ENCODE data around the gene MTF2. TPM values are rescaled to one million over a fixed set of nuclear protein-coding genes. Genes with fewer than 3 reads are reported as not detected.
A peak's percentile ranks its signal among the peaks of the same experiment; 100 is the strongest.

MTF2 gene
- total and polyA plus RNA-seq, 10 donors: 16.4 to 50.5 (median 39.5) TPM

DNA sequence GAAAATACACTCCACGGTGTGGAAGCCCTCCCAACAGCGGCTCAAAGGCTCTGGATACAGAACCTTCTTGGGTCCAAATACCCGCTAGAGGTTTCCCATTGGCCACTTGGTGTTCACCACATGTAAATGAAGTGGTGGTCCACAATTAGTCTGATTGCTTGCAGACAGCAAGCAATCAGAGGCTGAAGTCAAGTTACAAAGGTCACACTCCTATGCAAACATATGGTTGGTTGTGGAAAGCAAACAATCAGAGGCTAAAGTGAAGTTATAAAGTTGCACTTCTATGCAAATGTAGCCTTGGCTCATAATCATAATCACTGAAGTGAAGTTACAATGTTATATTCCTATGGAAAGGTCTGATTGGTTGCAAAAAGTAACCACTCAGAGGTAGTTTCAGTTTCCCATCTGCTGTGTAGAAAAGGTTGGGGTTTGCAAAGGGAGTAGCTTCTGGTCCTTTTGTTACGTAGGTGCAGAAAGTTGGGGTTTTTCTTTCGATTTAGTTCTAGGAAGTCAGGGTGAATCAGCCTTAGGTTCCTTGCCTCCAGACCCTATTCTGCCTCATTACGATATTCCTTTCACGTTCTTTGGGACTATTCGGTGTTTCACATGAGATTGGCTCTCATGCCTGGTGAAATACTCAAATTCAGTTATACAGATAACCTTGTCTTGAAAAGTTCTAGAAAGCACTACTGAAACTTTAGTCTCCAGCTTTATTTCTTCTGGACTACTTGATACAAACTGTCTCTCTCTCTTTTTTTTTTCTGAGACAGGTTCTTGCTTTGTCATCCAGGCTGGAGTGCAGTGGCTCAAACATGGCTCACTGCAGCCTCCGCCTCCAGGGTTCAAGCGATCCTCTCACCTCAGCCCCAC, 36.7 kb upstream of the MTF2 start:
- Histone ChIP-seq H3K4me1 (peaks cover 0 to 9% (median 3%) of the 10 kb centered on the region in 6 donors), H3K36me3 (no peaks in the 10 kb centered on the region), H3K27ac (peak overlapping the region; percentile 36 to 84 (median 74)), H3K4me3 (peak overlapping the region in 5 of 8 donors; percentile 12 to 53 (median 14)), H3K9me3 (no peaks in the 10 kb centered on the region), H3K27me3 (replicated peaks in 1 of 7) (no peaks in the 10 kb centered on the region)
- 56 to 63% (median 60%) methylated on average over 10 of the region's 10 CpGs for whole genome bisulfite sequencing, 5 donors
- TF ChIP-seq POLR2A (IDR thresholded peaks at IDR 0.05) (no peak), POLR2AphosphoS5 (IDR thresholded peaks at IDR 0.05) (no peak)
- TF ChIP-seq, protein P1, sequence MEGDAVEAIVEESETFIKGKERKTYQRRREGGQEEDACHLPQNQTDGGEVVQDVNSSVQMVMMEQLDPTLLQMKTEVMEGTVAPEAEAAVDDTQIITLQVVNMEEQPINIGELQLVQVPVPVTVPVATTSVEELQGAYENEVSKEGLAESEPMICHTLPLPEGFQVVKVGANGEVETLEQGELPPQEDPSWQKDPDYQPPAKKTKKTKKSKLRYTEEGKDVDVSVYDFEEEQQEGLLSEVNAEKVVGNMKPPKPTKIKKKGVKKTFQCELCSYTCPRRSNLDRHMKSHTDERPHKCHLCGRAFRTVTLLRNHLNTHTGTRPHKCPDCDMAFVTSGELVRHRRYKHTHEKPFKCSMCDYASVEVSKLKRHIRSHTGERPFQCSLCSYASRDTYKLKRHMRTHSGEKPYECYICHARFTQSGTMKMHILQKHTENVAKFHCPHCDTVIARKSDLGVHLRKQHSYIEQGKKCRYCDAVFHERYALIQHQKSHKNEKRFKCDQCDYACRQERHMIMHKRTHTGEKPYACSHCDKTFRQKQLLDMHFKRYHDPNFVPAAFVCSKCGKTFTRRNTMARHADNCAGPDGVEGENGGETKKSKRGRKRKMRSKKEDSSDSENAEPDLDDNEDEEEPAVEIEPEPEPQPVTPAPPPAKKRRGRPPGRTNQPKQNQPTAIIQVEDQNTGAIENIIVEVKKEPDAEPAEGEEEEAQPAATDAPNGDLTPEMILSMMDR (IDR thresholded peaks at IDR 0.05 in 8 of 11, conservative IDR thresholded peaks at IDR 0.05 in 3 of 11): no peak
- intact Hi-C loops (cut with DNase I; ENCODE audit: low total_unique reads): no loop called here
- DNase-seq: no peak

DNA sequence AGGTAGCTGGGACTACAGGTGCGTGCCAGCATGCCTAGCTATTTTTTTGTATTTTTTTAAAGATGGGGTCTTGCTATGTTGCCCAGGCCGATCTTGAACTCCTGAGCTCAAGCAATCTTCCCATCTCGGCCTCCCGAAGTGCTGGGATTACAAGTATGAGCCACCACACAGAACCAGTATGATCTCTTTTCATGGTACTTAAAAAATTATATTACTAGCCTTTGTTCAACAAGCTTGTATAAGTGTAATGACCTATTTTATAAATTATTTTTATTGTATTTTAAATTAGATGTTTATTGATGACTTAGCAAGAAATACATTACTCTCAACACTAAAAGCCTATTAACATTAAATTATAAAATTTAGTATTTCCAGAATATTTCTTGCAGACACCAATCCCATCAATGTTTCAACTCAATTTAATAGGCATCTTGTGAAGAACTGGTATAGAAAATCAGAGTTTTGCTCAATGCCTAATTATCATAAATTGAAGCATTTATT, 36.0 kb upstream of the MTF2 start:
- Histone ChIP-seq H3K27ac (peak overlapping the region; percentile 36 to 84 (median 74)), H3K36me3 (no peaks in the 10 kb centered on the region), H3K4me1 (peaks cover 0 to 9% (median 3%) of the 10 kb centered on the region in 6 donors), H3K27me3 (replicated peaks in 1 of 7) (no peaks in the 10 kb centered on the region), H3K9me3 (no peaks in the 10 kb centered on the region), H3K4me3 (peak overlapping the region in 2 of 8 donors; percentile 22 to 53)
- DNase-seq: no peak
- TF ChIP-seq POLR2A (IDR thresholded peaks at IDR 0.05) (no peak), POLR2AphosphoS5 (IDR thresholded peaks at IDR 0.05) (no peak)
- TF ChIP-seq, protein P1 (IDR thresholded peaks at IDR 0.05 in 8 of 11, conservative IDR thresholded peaks at IDR 0.05 in 3 of 11): no peak
- intact Hi-C loops (cut with DNase I; ENCODE audit: low total_unique reads): no loop called here
- WGBS, 5 donors: 93 to 99% (median 97%) methylated on average over 4 of the region's 4 CpGs

GRCh38 chr1:93047618-93048017, 31.5 kb upstream of the MTF2 start:
- no peak for DNase-seq
- 60 to 84% (median 63%) methylated on average over 3 of the region's 3 CpGs for WGBS, 5 donors

More at GRCh38 chr1:93047618-93048017, 31.5 kb upstream of the MTF2 start:
- no peak overlapping the region for H3K27ac ChIP-seq
- H3K9me3 ChIP-seq: no peaks in the 10 kb centered on the region
- H3K36me3 ChIP-seq: no peaks in the 10 kb centered on the region
- H3K27me3 ChIP-seq (replicated peaks in 1 of 7): no peaks in the 10 kb centered on the region
- intact Hi-C loops (cut with DNase I; ENCODE audit: low total_unique reads): no loop called here
- TF ChIP-seq POLR2AphosphoS5 (IDR thresholded peaks at IDR 0.05): no peak
- TF ChIP-seq, protein P1 (IDR thresholded peaks at IDR 0.05 in 8 of 11, conservative IDR thresholded peaks at IDR 0.05 in 3 of 11): no peak
- TF ChIP-seq POLR2A (IDR thresholded peaks at IDR 0.05): no peak
- H3K4me3 ChIP-seq: no peak overlapping the region
- no peaks in the 10 kb centered on the region for H3K4me1 ChIP-seq
